WTC11 (cell line): ENCODE results near the gene CDKN1C. TPM values are rescaled to one million over a fixed set of nuclear protein-coding genes. Genes with fewer than 3 reads are reported as not detected.

ENCODE experiments used
- ATAC-seq: fragments of 200-7000 bp; cut with Tn5 transposase; 2 replicates; pipeline ENCODE4 v1.10.0; 2021; ENCODE audit warnings: mild to moderate bottlenecking, moderate library complexity
- CTCF ChIA-PET: fragments of 300-600 bp; sonication (Branson Sonifier 250); formaldehyde crosslinking; loops from one replicate; lab custom pipeline; 2021; ENCODE audit warnings: antibody characterized with exemption; lab: Charles Lee
- POLR2A ChIA-PET: fragments of 350-600 bp; sonication (Branson Sonifier 250); formaldehyde crosslinking; loops from one replicate; lab custom pipeline; 2021; ENCODE audit warnings: antibody characterized with exemption; lab: Charles Lee
- DNase-seq: peaks from one replicate; pipeline ENCODE4 v3.0.0; 2021; ENCODE audit warnings: low spot score
- H3K27ac Mint-ChIP-seq: 2 replicates; pipeline ENCODE4 v1.8.0; 2021; ENCODE audit warnings: mixed read lengths
- H3K27me3 Mint-ChIP-seq: 2 replicates; pipeline ENCODE4 v1.8.0; 2021; ENCODE audit warnings: low read depth, mild to moderate bottlenecking, moderate library complexity, mixed read lengths
- H3K36me3 Mint-ChIP-seq: 2 replicates; pipeline ENCODE4 v1.8.0; 2021; ENCODE audit warnings: mixed read lengths
- H3K4me1 Mint-ChIP-seq: 2 replicates; pipeline ENCODE4 v1.8.0; 2022; ENCODE audit warnings: mixed read lengths
- H3K4me3 Mint-ChIP-seq: 2 replicates; pipeline ENCODE4 v1.8.0; 2021; ENCODE audit warnings: mild to moderate bottlenecking, moderate library complexity, mixed read lengths
- H3K9me3 Mint-ChIP-seq: 2 replicates; pipeline ENCODE4 v1.8.0; 2021; ENCODE audit warnings: mixed read lengths
- ATF6 ChIP-seq: sonication (generic); formaldehyde crosslinking; IDR thresholded peaks from 2 replicates; pipeline ENCODE4 v1.8.1; 2023; ENCODE audit warnings: mild to moderate bottlenecking, missing genetic modification reagents
- CDX4 ChIP-seq: fragments of 250-450 bp; sonication (Bioruptor Pico); IDR thresholded peaks from 2 replicates; pipeline ENCODE4 v1.9.0; 2021; ENCODE audit warnings: moderate library complexity, mild to moderate bottlenecking, inconsistent platforms, borderline replicate concordance
- CREB1 ChIP-seq: sonication (generic); formaldehyde crosslinking; IDR thresholded peaks from 2 replicates; pipeline ENCODE4 v1.8.0; 2023; ENCODE audit warnings: mild to moderate bottlenecking, missing genetic modification reagents
- CREM ChIP-seq: sonication (generic); formaldehyde crosslinking; IDR thresholded peaks from 2 replicates; pipeline ENCODE4 v1.8.1; 2022; ENCODE audit warnings: mild to moderate bottlenecking, missing genetic modification reagents, moderate library complexity
- FOXJ3 ChIP-seq: sonication (generic); formaldehyde crosslinking; IDR thresholded peaks from 2 replicates; pipeline ENCODE4 v1.9.0; 2021; ENCODE audit warnings: missing genetic modification reagents, mild to moderate bottlenecking, borderline replicate concordance
- FOXK1 ChIP-seq: sonication (generic); formaldehyde crosslinking; IDR thresholded peaks from 2 replicates; pipeline ENCODE4 v1.8.0; 2022; ENCODE audit warnings: mild to moderate bottlenecking, moderate library complexity, missing genetic modification reagents
- GRHL2 ChIP-seq: fragments of 250-450 bp; sonication (Bioruptor Pico); IDR thresholded peaks from 2 replicates; pipeline ENCODE4 v1.8.0; 2022; ENCODE audit warnings: mild to moderate bottlenecking, moderate library complexity; ENCODE audit not compliant: insufficient replicate concordance, severe bottlenecking
- GTF2I ChIP-seq: fragments of 250-450 bp; sonication (Bioruptor Pico); conservative IDR thresholded peaks from 2 replicates; pipeline ENCODE4 v1.4.0; 2021; ENCODE audit warnings: mild to moderate bottlenecking
- IRF2 ChIP-seq: sonication (generic); formaldehyde crosslinking; IDR thresholded peaks from 2 replicates; pipeline ENCODE4 v1.8.0; 2022; ENCODE audit warnings: low read depth, missing genetic modification reagents, borderline replicate concordance
- KAT7 ChIP-seq: sonication (generic); formaldehyde crosslinking; IDR thresholded peaks from 2 replicates; pipeline ENCODE4 v1.8.1; 2023; ENCODE audit warnings: missing genetic modification reagents, mild to moderate bottlenecking, borderline replicate concordance
- NR1H2 ChIP-seq: sonication (generic); formaldehyde crosslinking; IDR thresholded peaks from 2 replicates; pipeline ENCODE4 v1.9.0; 2021; ENCODE audit warnings: mild to moderate bottlenecking, moderate library complexity, missing genetic modification reagents
- NR3C1 ChIP-seq: sonication (generic); formaldehyde crosslinking; conservative IDR thresholded peaks from 2 replicates; pipeline ENCODE4 v1.8.1; 2023; ENCODE audit warnings: low read depth, mild to moderate bottlenecking, missing genetic modification reagents
- PRRX2 ChIP-seq: fragments of 250-450 bp; sonication (Bioruptor Pico); IDR thresholded peaks from 2 replicates; pipeline ENCODE4 v1.8.0; 2021; ENCODE audit warnings: mild to moderate bottlenecking
- TEAD4 ChIP-seq: sonication (generic); formaldehyde crosslinking; IDR thresholded peaks from 2 replicates; pipeline ENCODE4 v1.8.0; 2022; ENCODE audit warnings: mild to moderate bottlenecking, missing genetic modification reagents
- ZBTB43 ChIP-seq: sonication (generic); formaldehyde crosslinking; IDR thresholded peaks from 2 replicates; pipeline ENCODE4 v1.8.1; 2023; ENCODE audit warnings: mild to moderate bottlenecking, missing genetic modification reagents
- ZNF263 ChIP-seq: sonication (generic); formaldehyde crosslinking; IDR thresholded peaks from 2 replicates; pipeline ENCODE4 v1.8.1; 2022; ENCODE audit warnings: low read depth, mild to moderate bottlenecking, moderate library complexity, missing genetic modification reagents
- ZNF281 ChIP-seq: sonication (generic); formaldehyde crosslinking; IDR thresholded peaks from 2 replicates; pipeline ENCODE4 v1.8.0; 2023; ENCODE audit warnings: mild to moderate bottlenecking, missing genetic modification reagents
- ZNF423 ChIP-seq: fragments of 250-450 bp; sonication (Bioruptor Pico); IDR thresholded peaks from 2 replicates; pipeline ENCODE4 v2.1.2; 2022; ENCODE audit warnings: mild to moderate bottlenecking, moderate library complexity
- ZNF671 ChIP-seq: fragments of 250-450 bp; sonication (Bioruptor Pico); IDR thresholded peaks from 2 replicates; pipeline ENCODE4 v1.8.0; 2021; ENCODE audit warnings: mild to moderate bottlenecking
- total RNA-seq: library from RNA; stranded (reverse); gene quantifications from 3 replicates; pipeline ENCODE4 v1.2.3, GENCODE V29; 2021
- TF ChIP-seq, protein P1 (sequence below): sonication (generic); formaldehyde crosslinking; conservative IDR thresholded peaks from 2 replicates; pipeline ENCODE4 v1.8.1; 2022; ENCODE audit warnings: mild to moderate bottlenecking, missing genetic modification reagents
- TF ChIP-seq, protein P2 (sequence below): fragments of 200-600 bp; IDR thresholded peaks from 2 replicates; pipeline ENCODE4 v1.8.0; 2022; ENCODE audit warnings: antibody characterized with exemption
- TF ChIP-seq, protein P3 (sequence below): sonication (generic); formaldehyde crosslinking; IDR thresholded peaks from 2 replicates; pipeline ENCODE4 v1.8.0; 2023; ENCODE audit warnings: missing genetic modification reagents
- TF ChIP-seq, protein P4 (sequence below): sonication (generic); formaldehyde crosslinking; IDR thresholded peaks from 2 replicates; pipeline ENCODE4 v1.8.1; 2022; ENCODE audit warnings: low read depth, missing genetic modification reagents, borderline replicate concordance

Gene CDKN1C
- total RNA-seq, 1 experiment from 2014 or later: 25.0 TPM

DNA sequence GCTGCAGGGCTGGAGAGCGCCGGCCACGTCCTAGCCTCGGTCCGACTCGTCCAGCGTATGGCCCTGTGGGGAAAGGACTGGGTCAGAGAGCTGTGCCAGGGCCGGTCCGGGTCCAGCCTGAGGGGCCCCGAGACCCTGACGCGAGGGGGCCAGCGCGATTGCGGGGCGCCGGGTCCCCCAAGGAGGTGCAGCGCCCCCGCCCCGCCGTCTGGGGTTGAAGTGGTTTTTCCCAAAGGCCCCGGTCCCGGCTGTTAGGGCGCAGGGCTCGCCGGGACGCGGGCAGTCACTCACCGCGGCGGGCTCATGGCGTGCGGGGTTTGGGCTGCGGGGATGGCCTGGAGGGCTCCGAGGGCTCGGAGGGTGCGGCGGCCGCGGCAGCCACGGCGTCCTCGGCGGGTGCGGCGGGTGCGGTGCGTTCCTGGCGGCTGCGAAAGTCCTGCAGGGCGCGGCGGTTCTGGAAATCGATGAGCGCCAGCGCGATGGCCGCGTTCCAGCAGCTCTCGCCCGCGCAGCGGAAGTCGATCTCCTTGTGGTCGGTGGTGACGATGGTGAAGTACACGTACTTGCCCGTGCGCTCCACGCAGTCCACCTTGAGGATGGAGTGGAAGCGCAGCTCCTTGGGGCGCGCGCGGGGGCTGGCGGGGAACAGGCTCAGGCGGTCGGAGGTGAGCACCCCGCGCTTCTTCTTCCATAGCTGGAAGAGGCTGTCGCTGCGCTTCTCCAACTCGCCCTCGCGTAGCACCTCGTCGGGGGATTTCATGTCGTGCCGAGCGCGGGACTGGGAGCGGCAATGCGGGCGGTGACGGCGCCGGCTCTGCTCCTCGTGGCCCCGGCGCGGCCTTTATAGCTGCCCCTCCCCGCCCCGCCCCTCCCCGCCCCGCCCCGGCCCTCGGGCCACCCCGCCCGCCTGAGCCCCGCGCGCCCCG is 43.3 kb upstream of the CDKN1C start, which contains the start of gene PHLDA2:
Gene PHLDA2, minus strand, starts transcription at position 816 of the 926 bp plus-strand sequence. Its CDS starts 56 bp downstream, at position 760.
- 0 out of 2 replicates have a peak, but pooled peaks cover 3% of the 10 kb centered on the region for H3K36me3 Mint-ChIP-seq
- H3K27ac Mint-ChIP-seq: no peak within 1 kb of the TSS
- ChIA-PET POLR2A (interaction anchor here (0.5 to 2.1 kb wide), 2 partner anchors 22 to 36 kb away, joined by 4 to 10 read pairs; no protein-coding TSS in a partner anchor), CTCF (interaction anchor here (0.7 to 3.4 kb wide), 12 partner anchors 9 to 395 kb away, joined by 3 to 68 read pairs (median 12); a partner anchor contains a TSS)
- ATAC-seq: peak; percentile 9
- H3K27me3 Mint-ChIP-seq: peaks cover 42% of the 10 kb centered on the region
- H3K4me3 Mint-ChIP-seq: peak within 1 kb of the TSS; percentile 76
- no peaks in the 10 kb centered on the region for H3K9me3 Mint-ChIP-seq
- peak; percentile 61 for DNase-seq
- peaks cover 7% of the 10 kb centered on the region for H3K4me1 Mint-ChIP-seq
- no peak for TF ChIP-seq CDX4 (CRISPR knock-in tag)
- no peak for TF ChIP-seq CREB1 (CRISPR knock-in tag)
- TF ChIP-seq PRRX2 (CRISPR knock-in tag): no peak
- TF ChIP-seq TEAD4 (CRISPR knock-in tag): no peak
- TF ChIP-seq GTF2I (CRISPR knock-in tag): no peak
- TF ChIP-seq ZBTB43 (CRISPR knock-in tag): 0 out of 2 replicates have a peak, but pooled peaks have one; percentile 50
- TF ChIP-seq NR1H2 (CRISPR knock-in tag): no peak
- TF ChIP-seq ATF6 (CRISPR knock-in tag): no peak
- no peak for TF ChIP-seq FOXJ3 (CRISPR knock-in tag)
- no peak for TF ChIP-seq ZNF671 (CRISPR knock-in tag)
- TF ChIP-seq, protein P1, sequence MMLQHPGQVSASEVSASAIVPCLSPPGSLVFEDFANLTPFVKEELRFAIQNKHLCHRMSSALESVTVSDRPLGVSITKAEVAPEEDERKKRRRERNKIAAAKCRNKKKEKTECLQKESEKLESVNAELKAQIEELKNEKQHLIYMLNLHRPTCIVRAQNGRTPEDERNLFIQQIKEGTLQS: no peak
- TF ChIP-seq IRF2 (CRISPR knock-in tag): 0 out of 2 replicates have a peak, but pooled peaks have one; percentile 26
- TF ChIP-seq ZNF281 (CRISPR knock-in tag): 0 out of 2 replicates have a peak, but pooled peaks have one; percentile 63
- TF ChIP-seq ZNF423 (CRISPR knock-in tag): no peak
- TF ChIP-seq, protein P2, sequence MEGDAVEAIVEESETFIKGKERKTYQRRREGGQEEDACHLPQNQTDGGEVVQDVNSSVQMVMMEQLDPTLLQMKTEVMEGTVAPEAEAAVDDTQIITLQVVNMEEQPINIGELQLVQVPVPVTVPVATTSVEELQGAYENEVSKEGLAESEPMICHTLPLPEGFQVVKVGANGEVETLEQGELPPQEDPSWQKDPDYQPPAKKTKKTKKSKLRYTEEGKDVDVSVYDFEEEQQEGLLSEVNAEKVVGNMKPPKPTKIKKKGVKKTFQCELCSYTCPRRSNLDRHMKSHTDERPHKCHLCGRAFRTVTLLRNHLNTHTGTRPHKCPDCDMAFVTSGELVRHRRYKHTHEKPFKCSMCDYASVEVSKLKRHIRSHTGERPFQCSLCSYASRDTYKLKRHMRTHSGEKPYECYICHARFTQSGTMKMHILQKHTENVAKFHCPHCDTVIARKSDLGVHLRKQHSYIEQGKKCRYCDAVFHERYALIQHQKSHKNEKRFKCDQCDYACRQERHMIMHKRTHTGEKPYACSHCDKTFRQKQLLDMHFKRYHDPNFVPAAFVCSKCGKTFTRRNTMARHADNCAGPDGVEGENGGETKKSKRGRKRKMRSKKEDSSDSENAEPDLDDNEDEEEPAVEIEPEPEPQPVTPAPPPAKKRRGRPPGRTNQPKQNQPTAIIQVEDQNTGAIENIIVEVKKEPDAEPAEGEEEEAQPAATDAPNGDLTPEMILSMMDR: no peak
- TF ChIP-seq, protein P3, sequence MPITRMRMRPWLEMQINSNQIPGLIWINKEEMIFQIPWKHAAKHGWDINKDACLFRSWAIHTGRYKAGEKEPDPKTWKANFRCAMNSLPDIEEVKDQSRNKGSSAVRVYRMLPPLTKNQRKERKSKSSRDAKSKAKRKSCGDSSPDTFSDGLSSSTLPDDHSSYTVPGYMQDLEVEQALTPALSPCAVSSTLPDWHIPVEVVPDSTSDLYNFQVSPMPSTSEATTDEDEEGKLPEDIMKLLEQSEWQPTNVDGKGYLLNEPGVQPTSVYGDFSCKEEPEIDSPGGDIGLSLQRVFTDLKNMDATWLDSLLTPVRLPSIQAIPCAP (CRISPR knock-in tag): peak; percentile 71; the same call in 1 of the 2 replicates
- no peak for TF ChIP-seq CREM (CRISPR knock-in tag)
- TF ChIP-seq FOXK1: peak; percentile 68
- no peak for TF ChIP-seq NR3C1 (CRISPR knock-in tag)
- peak; percentile 37; the same call in 1 of the 2 replicates for TF ChIP-seq KAT7
- TF ChIP-seq GRHL2 (CRISPR knock-in tag): no peak
- TF ChIP-seq ZNF263: no peak
- TF ChIP-seq, protein P4, sequence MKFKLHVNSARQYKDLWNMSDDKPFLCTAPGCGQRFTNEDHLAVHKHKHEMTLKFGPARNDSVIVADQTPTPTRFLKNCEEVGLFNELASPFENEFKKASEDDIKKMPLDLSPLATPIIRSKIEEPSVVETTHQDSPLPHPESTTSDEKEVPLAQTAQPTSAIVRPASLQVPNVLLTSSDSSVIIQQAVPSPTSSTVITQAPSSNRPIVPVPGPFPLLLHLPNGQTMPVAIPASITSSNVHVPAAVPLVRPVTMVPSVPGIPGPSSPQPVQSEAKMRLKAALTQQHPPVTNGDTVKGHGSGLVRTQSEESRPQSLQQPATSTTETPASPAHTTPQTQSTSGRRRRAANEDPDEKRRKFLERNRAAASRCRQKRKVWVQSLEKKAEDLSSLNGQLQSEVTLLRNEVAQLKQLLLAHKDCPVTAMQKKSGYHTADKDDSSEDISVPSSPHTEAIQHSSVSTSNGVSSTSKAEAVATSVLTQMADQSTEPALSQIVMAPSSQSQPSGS (CRISPR knock-in tag): no peak
